ENCODE results near the gene CSNK1G1.
"Not testable (repeated sequence)": the region's sequence is repeated elsewhere in the genome, so short reads cannot be mapped to it uniquely, and the experiment has no call there.

Gene CSNK1G1

DNA sequence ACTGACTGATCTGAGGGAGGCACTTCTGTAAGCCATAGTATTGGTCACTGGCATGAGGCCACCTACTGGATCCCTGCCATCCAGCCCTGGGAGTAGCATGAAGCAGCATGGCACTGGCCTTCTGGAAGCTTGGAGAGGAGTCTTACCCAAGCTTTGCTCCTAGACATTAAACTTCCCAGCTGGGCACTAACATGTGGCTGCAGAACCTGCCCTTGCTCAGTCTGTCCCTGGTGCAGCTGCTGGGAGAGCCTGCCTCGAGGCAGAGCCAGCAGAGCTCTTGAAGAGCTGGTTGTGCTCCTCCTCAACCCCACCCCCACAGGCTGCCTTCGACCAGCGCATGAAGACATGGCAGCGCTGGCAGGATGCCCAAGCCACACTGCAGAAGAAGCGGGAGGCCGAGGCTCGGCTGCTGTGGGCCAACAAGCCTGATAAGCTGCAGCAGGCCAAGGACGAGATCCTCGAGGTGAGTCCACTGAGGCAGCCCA lies 221.6 kb downstream of the CSNK1G1 start:
- Mint-ChIP-seq H3K27me3 (no peaks in the 10 kb centered on the region), H3K4me3 (no peak overlapping the region), H3K36me3 (ENCODE audit: low read depth) (peaks cover 96% of the 10 kb centered on the region), H3K27ac (no peak overlapping the region), H3K9me3 (no peaks in the 10 kb centered on the region), H3K4me1 (ENCODE audit: low read depth) (peaks cover 14% of the 10 kb centered on the region)
- intact Hi-C loops (cut with micrococcal nuclease) = loop anchor here (10.0 kb wide), 1 partner anchor 390 kb away; no protein-coding TSS in a partner anchor

DNA sequence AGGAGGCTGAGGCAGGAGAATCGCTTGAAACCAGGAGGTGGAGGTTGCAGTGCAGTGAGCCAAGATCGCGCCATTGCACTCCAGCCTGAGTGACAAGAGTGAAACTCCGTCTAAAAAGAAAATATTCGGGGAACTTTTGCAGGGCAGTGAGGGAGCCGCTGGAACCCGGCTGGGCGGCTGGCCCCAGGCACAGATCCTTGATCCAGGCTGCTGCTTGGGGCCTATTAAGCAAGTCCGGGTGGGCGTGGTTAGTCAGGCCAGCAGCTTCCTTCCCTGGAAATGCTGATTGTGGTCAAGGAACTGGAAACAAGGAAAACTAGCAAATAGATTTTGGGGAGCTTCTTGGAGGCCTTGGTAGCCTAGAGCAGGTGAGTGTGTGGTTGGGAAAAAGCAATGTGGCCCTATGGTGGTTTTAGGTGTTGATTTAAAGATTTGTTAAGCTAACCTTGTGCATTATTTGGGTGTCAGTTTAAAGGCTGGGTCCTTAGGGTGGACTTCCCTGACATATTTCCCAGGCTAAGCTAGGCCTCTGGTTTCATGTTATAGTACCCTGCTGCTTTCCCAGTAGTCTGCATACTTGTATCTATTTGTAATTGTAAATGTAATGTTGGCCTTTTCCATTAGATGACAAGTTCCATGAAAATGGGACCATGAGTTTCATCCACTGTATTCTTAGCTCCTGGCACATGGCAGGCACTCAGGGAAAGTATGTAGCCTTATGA lies 222.2 kb downstream of the CSNK1G1 start:
- H3K9me3 Mint-ChIP-seq = no peaks in the 10 kb centered on the region
- intact Hi-C loops (cut with micrococcal nuclease) = loop anchor here (10.0 kb wide), 1 partner anchor 389 kb away; no protein-coding TSS in a partner anchor
- H3K27me3 Mint-ChIP-seq = no peaks in the 10 kb centered on the region
- peaks cover 14% of the 10 kb centered on the region for H3K4me1 Mint-ChIP-seq (ENCODE audit: low read depth)
- H3K36me3 Mint-ChIP-seq (ENCODE audit: low read depth) = peaks cover 100% of the 10 kb centered on the region
- no peak overlapping the region for H3K4me3 Mint-ChIP-seq
- no peak overlapping the region for H3K27ac Mint-ChIP-seq

DNA sequence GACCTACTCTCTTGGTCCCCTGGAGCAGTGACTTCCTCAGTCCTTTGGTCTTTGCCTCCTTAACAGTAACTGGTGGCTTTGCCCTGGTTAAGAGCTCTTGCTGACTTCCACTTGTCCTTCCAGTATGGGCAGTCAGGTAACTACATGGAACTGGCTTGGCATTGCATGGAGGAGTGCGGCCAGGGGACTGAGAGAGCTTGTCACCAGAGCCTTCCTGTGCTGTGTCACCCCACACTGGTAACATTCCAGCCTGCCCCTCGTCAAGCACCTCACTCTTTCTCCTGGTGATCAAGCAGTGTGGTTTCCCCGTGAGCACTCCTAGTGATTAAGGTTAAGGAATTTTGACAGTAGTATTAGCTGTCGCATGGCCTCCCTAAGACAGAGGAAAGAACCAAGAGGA lies 223.8 kb downstream of the CSNK1G1 start:
- H3K4me1 Mint-ChIP-seq (ENCODE audit: low read depth) = peaks cover 14% of the 10 kb centered on the region
- no peak overlapping the region for H3K27ac Mint-ChIP-seq
- H3K27me3 Mint-ChIP-seq = no peaks in the 10 kb centered on the region
- intact Hi-C loops (cut with micrococcal nuclease) = loop anchor here (10.0 kb wide), 1 partner anchor 387 kb away; no protein-coding TSS in a partner anchor
- peaks cover 100% of the 10 kb centered on the region for H3K36me3 Mint-ChIP-seq (ENCODE audit: low read depth)
- no peaks in the 10 kb centered on the region for H3K9me3 Mint-ChIP-seq
- no peak overlapping the region for H3K4me3 Mint-ChIP-seq

DNA sequence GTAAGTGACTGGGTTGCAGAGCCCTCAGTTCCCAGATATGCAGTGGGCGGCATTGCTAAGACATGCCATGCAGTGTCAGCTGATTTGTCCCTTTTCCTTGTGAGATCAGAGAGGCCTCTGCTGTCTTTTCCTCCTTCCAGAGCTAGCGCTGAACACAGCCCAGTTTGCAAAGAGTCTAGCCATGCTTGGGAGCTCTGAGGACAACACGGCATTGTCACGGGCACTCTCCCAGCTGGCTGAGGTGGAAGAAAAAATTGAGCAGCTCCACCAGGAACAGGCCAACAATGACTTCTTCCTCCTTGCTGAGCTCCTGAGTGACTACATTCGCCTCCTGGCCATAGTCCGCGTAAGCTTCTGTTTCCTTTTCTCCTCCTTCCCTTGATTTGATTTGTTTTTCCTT lies 224.4 kb downstream of the CSNK1G1 start:
- H3K4me3 Mint-ChIP-seq = no peak overlapping the region
- intact Hi-C loops (cut with micrococcal nuclease) = loop anchor here (10.0 kb wide), 1 partner anchor 387 kb away; no protein-coding TSS in a partner anchor
- peaks cover 100% of the 10 kb centered on the region for H3K36me3 Mint-ChIP-seq (ENCODE audit: low read depth)
- H3K4me1 Mint-ChIP-seq (ENCODE audit: low read depth) = peaks cover 14% of the 10 kb centered on the region
- H3K27ac Mint-ChIP-seq = no peak overlapping the region
- H3K27me3 Mint-ChIP-seq = no peaks in the 10 kb centered on the region
- no peaks in the 10 kb centered on the region for H3K9me3 Mint-ChIP-seq

DNA sequence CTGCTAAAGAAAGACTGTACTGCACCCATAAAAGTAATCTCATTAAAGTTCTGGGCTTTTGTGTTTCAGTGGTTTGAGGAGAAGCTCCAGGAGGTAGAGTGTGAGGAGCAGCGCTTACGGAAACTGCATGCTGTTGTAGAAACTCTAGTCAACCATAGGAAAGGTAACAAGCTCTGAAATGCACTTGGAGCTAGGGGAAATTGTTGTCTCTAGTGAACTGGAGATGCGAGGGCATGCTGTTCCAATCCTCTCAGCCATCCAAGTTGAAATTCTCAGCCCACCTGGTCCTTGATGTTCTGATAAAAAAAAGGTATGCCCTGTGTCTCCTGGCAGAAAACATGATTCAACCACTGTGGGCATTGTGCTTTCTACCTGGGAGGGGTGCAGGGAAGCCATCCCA lies 225.8 kb downstream of the CSNK1G1 start:
- Mint-ChIP-seq H3K27ac (no peak overlapping the region), H3K9me3 (no peaks in the 10 kb centered on the region), H3K27me3 (no peaks in the 10 kb centered on the region), H3K4me1 (ENCODE audit: low read depth) (peaks cover 14% of the 10 kb centered on the region), H3K4me3 (no peak overlapping the region), H3K36me3 (ENCODE audit: low read depth) (peaks cover 100% of the 10 kb centered on the region)
- intact Hi-C loops (cut with micrococcal nuclease) = loop anchor here (10.0 kb wide), 1 partner anchor 385 kb away; no protein-coding TSS in a partner anchor

DNA sequence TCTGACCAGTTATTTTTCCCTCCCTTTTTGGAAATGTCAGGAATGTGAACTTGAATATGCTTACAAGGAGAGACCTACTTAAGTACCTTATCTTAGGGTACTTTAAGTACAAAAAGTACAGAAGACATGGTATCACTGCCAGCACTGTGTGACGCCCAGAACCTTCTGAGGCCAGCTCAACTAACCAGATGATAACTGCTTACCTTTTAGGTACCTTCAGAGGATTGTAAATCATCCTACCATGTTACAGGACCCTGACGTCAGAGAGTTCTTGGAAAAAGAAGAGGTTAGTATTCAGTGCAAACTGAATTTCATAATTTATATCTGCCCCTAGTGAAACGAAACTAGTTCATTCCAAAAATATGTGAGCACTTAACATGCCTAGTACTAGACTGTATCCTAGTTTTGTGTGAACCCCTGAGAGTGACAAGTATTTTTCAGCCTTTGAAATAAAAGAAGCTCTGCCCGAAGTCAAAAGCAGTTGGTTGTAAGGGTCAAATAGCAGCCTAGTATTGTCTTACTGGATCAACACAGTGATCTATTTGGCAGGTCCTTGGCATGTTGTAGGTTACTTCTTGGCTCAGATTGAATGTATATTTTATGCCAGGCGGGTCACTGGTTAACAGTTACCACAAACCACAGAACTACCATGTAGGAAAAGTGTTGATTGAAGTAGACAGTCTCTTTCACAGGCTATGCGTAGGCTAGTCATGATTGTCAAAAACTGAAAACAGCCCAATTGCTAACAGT lies 228.3 kb downstream of the CSNK1G1 start:
- peaks cover 100% of the 10 kb centered on the region for H3K36me3 Mint-ChIP-seq (ENCODE audit: low read depth)
- no peaks in the 10 kb centered on the region for H3K9me3 Mint-ChIP-seq
- H3K27ac Mint-ChIP-seq = no peak overlapping the region
- peaks cover 2% of the 10 kb centered on the region for H3K4me1 Mint-ChIP-seq (ENCODE audit: low read depth)
- H3K27me3 Mint-ChIP-seq = no peaks in the 10 kb centered on the region
- intact Hi-C loops (cut with micrococcal nuclease) = no loop called here
- H3K4me3 Mint-ChIP-seq = no peak overlapping the region

DNA sequence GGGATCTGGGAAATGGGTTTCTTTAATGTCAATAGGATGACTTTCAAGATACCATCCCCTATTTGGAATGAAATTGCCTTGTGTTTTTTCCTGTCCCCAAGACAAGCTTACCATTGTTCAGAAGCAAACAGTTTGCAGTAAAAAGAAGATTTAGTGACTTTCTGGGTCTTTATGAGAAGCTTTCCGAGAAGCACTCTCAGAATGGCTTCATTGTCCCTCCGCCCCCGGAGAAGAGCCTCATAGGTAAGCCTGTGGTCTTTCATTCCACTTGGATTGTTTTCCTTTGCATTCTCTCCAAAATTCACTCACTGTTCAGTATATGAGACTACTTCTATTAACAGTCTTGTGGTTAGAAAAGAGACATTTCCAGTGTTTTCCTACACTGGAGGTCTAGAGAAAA lies 230.0 kb downstream of the CSNK1G1 start:
- H3K27me3 Mint-ChIP-seq = no peaks in the 10 kb centered on the region
- H3K9me3 Mint-ChIP-seq = no peaks in the 10 kb centered on the region
- H3K36me3 Mint-ChIP-seq (ENCODE audit: low read depth) = peaks cover 98% of the 10 kb centered on the region
- no peak overlapping the region for H3K4me3 Mint-ChIP-seq
- intact Hi-C loops (cut with micrococcal nuclease) = no loop called here
- H3K4me1 Mint-ChIP-seq (ENCODE audit: low read depth) = no peaks in the 10 kb centered on the region
- no peak overlapping the region for H3K27ac Mint-ChIP-seq

DNA sequence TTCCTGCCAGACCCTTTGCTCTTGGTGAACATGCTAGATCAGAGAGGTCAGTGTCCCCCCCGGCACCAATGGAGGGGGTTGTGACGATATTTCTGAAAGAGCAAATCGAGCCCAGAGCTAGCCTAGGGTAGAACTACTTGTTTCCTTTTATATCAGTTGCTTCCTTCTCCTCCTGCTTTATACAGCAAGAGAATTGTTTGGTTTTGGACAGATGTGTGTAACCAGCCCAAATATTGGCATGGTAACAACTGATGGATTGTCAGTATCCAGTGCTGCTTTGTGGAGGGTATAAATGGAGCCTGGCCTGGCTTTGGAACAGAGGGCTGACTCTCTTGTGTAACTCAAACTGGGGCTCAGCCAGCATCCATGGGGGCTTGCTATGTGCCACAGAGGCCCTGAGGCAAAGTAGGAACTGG lies 233.0 kb downstream of the CSNK1G1 start:
- Mint-ChIP-seq H3K4me3 (no peak overlapping the region), H3K4me1 (ENCODE audit: low read depth) (no peaks in the 10 kb centered on the region), H3K36me3 (ENCODE audit: low read depth) (peaks cover 98% of the 10 kb centered on the region), H3K27me3 (no peaks in the 10 kb centered on the region), H3K9me3 (no peaks in the 10 kb centered on the region), H3K27ac (no peak overlapping the region)
- intact Hi-C loops (cut with micrococcal nuclease) = no loop called here

DNA sequence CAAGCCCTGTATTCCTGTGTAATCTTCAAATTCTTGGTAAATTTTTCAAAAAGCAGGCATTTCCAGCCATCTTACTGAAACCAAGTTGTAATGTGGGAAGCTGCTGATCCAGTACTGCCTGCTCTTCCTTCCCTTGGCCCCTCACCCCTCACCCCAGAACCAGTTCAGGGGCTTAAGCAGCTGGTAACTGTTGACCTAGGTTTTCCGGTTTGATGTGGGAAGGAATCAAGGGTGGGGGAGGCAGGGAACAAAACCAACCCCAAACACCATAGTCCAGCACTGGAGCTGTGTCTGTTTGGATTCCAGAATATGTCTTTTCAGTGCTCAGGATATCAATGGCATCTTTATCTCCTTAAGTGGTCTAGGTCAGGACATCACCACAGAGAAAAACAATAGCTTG lies 233.5 kb downstream of the CSNK1G1 start:
- Mint-ChIP-seq H3K9me3 (no peaks in the 10 kb centered on the region), H3K27ac (no peak overlapping the region), H3K27me3 (no peaks in the 10 kb centered on the region), H3K36me3 (ENCODE audit: low read depth) (peaks cover 98% of the 10 kb centered on the region), H3K4me1 (ENCODE audit: low read depth) (no peaks in the 10 kb centered on the region), H3K4me3 (no peak overlapping the region)
- intact Hi-C loops (cut with micrococcal nuclease) = no loop called here

DNA sequence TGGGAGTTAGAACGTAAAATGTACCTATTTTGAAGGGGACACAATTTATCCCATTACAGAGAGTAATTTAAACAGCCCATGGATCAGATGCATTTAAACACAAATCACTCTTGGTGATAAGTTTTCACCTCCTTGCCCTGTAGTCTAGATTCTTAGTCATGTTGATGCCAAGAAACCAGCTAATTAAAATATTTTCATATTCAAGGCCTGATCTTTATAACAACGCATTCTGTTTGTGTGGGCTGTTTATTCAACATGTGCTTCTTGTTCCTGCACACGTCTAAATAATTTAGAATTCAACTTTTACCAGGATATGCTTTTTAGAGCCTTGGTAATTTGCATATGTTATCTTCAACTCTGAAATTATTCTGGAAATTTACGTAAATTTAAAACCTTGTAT lies 234.4 kb downstream of the CSNK1G1 start:
- Mint-ChIP-seq H3K27ac (no peak overlapping the region), H3K9me3 (no peaks in the 10 kb centered on the region), H3K4me3 (no peak overlapping the region), H3K36me3 (ENCODE audit: low read depth) (peaks cover 98% of the 10 kb centered on the region), H3K4me1 (ENCODE audit: low read depth) (no peaks in the 10 kb centered on the region), H3K27me3 (no peaks in the 10 kb centered on the region)
- intact Hi-C loops (cut with micrococcal nuclease) = no loop called here

DNA sequence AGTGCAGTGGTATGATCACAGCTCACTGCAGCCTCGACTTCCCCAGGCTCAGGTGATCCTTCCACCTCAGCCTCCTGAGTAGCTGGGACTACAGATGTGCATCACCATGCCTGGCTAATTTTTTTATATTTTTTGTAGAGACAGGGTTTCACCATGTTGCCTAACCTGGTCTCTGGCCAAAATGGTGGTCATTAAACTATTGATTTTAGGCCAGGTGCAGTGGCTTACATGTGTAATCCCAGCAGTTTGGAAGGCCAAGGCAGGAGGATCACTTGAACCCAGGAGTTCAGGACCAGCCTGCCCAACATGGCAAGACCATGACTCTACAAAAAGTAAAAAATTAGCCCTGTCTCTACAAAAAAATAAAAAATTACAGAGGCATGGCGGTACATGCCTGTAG lies 235.7 kb downstream of the CSNK1G1 start:
- H3K4me3 Mint-ChIP-seq; intact Hi-C loops (cut with micrococcal nuclease); H3K4me1 Mint-ChIP-seq (ENCODE audit: low read depth); H3K27me3 Mint-ChIP-seq; H3K27ac Mint-ChIP-seq; H3K9me3 Mint-ChIP-seq: not testable (repeated sequence)
- peaks cover 98% of the 10 kb centered on the region for H3K36me3 Mint-ChIP-seq (ENCODE audit: low read depth)

DNA sequence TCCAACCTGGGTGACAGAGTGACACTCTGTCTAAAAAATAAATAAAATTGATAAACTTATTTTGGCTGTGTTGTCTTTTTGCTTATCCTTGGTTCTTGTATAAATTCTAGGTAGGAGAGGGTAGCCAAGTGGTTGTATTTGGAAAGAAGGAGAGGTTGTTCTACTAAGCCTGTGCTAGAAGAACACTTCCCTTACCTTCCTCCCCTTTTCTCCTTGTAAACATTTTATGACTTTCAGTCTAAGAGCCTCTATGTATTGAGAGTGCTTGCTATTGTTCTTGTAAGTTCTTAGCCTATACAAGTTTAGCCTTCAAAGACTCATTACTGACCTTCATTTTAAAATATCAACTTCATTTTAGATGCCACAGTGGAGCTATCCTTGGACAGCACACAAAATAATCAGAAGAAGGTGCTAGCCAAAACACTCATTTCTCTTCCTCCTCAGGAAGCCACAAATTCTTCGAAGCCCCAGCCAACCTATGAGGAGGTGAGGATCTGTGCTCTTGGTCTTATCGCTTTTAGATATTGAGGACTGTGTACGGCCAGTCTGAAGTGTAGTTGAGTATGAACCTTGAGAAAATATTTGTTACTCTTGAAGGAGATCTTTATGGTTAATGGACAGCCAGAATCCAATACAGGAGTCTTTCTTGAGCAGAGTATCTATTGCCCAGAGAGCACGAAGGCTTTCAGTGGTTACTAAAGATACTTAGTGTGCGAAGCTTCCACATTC lies 238.1 kb downstream of the CSNK1G1 start:
- Mint-ChIP-seq H3K4me3 (no peak overlapping the region), H3K27ac (no peak overlapping the region), H3K9me3 (no peaks in the 10 kb centered on the region), H3K4me1 (ENCODE audit: low read depth) (peaks cover 14% of the 10 kb centered on the region), H3K36me3 (ENCODE audit: low read depth) (peaks cover 94% of the 10 kb centered on the region), H3K27me3 (no peaks in the 10 kb centered on the region)
- intact Hi-C loops (cut with micrococcal nuclease) = no loop called here

Measured in dendritic cell treated with granulocyte-macrophage colony-stimulating factor and Interleukin-4, amounts not matched to agents 40 ng/mL and 50 ng/mL, for 4 days (primary cell).